ENCODE measurements around the gene HDAC4. TPM values are rescaled to one million over a fixed set of nuclear protein-coding genes. Genes with fewer than 3 reads are reported as not detected.
A peak's percentile ranks its signal among the peaks of the same experiment; 100 is the strongest.

HDAC4 gene
- total RNA-seq, 1 donor from 2014 or later, result 33.9 TPM

DNA sequence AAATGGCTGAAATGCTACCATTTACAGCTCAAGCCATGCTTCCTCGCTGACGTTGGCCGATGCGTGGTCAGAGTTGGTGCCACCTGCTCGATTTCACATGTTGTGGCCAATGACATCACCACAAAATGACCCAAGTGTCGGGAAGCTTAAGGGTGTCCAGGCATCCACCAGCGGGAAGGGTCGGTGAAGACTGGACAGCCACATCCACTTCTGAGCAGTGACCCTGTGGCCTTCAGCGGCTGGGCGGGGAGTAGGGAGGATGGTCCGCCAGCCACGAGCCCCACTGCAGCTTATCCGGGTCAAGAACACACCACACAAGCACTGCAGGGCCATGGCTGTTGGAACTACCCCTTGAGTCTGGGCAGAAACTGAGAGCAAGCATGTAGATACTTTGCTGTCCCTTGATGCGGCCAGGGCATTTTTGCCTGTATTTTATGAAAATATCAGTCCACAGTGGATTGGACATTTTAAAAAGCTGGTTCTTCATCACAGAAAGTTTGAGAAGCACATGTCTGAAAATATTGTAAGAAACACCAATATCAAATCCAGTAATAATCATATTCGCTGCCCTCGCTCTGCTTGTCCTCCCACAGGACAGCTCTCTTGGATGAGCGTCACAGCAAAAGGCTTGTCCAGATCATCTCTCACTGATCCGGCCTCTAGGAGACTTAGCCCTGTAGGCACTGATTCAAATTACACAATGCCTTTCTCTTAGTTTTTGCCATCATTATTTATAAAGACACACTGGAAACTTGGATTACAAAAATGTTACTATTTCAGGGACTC lies 379.0 kb downstream of the HDAC4 start:
- ATAC-seq, result no peak

DNA sequence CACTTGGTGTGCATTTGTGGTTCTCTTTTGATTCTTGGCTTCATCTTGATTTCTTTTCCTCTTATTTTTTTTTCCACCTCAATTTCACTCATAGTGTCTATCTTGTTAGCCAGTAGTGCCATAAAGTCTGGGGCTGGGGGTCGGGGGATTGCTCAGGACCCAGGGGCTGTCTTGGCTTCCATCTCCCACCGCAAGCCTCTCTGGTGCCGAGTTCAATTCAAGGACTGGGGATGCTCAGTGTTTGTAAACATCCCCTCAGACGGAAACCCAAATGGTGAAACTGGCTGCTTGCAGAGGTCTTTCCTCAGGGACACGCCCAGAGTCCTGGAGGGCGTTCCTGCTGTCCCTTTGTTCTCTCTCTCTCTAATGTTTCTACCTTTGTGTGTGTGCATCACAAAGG lies 379.6 kb downstream of the HDAC4 start:
- no peak for ATAC-seq

DNA sequence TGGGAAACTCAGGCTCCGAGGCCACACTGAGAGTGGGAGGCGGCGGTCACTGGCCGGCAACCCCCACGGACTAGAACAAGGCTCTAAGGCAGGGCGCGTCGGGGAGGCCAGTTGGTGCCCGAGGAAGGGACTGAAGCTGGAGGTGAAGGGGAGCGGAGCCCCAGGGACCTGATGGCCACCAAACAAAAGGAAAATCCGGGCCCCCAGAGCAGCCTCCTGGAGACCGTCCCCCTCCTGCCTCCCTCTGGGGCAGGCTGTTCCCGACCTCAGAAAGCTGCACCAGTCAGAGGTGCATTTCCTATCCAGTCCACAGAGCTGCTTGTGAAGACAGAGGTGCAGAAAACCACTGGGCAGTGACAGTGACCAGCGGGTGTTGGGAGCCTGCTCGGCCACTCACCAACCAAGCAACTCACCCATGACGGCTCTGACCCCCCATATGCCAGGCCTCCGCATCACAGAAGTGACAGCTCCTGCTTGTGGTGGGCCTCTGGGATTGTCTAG lies 380.2 kb downstream of the HDAC4 start:
- ATAC-seq, result no peak

DNA sequence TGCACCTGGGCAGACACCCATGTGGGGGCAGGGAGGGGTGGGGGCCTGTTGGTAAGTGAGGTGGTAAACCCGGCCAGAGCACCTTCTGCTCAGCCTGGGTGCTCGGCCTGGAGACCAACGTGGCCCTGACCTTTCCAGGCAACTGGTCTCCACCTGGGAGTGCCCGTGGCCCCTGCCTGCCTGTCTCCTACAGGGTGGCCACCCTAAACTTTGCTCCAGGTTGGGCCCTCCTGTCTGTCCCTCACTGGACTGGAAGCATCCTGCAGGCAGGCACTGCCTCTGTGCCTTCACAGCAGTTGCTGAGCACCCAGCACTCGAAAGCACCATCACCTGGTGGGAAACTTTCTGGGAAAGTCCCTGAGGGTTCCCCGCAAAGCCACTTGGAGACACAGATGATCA lies 381.6 kb downstream of the HDAC4 start:
- ATAC-seq, result no peak

DNA sequence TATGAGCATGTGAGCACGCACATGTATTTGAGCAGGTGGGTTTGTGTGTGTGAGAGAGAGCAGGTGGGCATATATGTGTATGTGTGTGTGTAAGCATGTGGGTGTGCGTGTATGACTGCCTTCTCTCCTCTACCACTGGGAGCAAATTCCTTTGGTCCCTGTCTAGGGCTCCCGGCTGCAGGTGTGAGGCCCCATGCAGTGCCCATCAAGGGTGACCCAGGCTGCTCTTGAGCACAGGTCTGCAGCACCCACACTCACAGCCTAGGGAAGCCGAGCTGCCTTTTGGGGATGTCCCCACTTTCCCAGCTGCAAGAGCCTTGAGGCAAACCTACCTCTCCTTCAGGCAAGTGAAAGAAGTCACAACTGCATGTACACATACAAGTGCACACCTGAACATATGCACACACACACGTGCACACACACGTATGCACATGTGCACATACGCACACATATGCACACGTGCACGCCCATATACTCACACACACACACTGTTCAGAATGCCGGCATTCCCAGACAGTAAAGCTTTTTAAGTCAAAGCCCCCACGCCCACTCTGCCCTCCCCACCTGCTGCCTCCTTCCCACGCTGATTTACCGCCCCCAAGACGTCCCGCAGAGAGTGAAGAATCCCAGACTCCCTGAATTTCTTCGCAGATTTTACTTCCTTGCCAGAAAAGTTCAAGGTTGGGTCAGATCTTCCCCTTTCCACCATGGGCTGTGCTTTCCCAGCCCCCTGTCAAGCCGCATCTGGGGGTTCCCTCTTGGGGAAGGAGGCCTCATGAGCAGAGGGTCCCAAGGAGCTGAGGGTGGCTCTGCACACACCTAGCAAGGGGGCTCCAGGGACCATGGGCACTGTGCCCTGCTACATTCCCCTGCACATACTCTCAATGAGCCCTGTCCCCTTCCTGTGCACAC lies 382.3 kb downstream of the HDAC4 start:
- ATAC-seq, result no peak

DNA sequence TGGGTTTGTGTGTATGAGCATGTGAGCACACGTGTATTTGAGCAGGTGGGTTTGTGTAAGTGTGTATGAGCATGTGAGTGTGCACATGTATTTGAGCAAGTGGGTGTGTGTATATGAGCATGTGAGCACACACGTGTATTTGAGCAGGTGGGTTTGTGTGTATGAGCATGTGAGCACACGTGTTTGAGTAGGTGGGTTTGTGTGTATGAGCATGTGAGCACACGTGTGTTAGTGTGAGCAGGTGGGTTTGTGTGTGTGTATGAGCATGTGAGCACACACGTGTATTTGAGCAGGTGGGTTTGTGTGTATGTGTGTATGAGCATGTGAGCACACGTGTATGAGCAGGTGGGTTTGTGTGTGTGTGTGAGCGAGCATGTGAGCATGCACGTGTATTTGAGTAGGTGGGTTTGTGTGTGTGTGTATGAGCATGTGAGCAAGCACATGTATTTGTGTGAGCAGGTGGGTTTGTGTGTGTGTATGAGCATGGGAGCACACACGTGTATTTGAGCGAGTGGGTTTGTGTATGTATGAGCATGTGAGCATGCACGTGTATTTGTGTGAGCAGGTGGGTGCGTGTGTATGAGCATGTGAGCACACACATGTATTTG lies 383.2 kb downstream of the HDAC4 start:
- no peak for ATAC-seq

DNA sequence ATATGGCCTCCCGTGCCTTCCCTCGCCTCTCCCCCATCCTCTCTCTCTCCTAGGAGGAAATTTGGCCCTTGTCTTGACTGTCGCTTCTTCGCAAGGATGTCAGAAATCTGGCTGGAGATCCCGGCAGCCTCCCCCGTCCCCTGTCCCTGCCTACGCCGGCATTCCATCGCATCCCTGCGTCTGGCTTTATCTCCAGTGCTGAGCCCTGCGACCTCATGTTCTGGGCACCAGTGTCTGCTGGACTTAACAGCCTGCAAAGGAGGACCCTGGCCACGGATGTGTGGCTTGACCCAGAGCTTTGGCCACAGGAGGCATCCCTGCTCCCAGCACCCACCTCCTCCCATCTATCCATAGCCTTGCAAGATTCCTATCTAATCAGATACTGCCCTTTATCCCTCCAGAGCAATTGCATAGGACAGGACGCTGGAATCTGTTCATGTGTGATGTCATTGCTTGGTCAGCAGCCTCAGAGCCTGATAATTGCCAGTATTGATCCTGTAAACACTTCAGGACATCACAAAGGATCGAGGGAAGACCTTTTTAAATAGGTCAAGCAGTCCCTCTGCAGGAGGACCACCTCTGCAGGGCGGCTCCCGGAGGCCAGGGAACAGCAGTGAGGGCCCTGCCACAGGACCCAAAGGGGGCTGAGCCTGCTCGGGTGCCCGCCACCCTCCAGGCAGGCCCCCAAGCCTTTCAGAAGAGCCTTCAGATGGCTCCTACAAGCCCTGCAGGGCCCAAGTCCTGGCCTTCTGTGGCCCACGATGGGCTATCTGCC lies 384.7 kb downstream of the HDAC4 start:
- ATAC-seq, result no peak

DNA sequence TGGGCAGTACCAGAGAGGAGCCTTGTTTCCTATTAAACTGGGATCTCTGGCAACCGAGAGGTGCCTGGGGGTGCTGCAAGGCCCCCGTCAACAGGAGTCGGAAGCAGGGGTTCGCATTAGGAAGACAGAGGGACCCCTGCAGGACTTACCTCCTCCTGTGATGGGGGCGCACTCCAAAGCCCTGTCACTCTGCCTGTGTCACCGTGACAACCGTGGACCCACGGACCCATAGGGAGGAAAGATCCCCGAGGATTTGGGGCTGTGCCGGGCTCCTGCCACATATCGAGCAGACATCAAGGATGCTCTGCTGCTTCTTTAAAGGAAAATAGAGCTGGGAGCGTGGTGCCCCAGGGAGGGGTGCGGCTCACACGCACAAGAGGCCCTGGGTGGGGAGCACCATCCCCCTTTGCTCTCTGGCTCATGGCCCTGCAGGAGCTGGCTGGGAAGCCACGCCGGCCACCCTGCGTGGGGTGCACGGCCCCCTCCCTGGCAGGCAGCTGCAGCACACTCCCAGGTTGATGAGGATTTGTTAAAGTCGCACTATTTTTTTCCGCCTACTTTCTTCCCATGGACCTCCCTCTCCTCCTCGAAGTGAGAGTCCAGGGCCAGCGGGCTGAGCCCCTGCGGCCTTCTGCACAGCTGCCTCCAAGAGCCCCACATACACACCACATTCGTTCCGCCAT lies 385.5 kb downstream of the HDAC4 start:
- ATAC-seq, result no peak

DNA sequence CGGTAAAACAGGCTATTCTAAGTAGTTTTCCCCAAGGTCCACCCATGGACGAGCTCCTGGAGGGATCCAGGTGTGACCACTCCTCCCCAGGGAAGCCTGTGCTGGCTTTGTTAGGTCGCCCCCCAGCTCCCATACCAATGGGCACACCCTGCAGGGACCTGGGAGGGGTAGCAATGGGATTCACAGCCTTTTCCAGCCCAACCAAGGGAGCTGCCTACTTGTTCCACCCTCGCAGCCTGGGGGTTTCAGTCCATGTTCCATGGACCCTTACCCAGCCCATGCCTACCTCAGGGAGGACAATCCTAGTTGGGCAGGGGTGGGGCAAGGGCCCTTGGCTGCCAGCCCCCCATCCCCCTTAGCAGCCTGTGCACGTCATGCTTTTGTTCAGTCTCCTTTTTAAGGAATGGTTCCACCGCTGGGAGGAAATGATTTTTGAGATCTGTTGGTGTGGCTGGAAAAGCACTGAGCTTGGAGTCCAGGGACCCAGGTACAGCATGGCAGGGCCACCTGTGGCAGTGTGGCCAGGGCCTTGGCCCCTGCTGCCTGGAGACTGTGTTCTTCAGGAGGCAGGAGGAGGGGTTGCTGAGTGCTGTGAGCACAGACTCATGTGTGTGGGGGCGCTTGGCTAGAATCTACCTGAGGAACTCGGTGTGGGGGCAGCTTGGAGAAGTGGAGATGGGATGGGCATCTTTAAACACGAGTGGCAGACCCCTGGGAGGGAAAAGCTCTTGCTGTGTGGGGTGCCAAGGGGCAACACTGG lies 386.2 kb downstream of the HDAC4 start:
- no peak for ATAC-seq

DNA sequence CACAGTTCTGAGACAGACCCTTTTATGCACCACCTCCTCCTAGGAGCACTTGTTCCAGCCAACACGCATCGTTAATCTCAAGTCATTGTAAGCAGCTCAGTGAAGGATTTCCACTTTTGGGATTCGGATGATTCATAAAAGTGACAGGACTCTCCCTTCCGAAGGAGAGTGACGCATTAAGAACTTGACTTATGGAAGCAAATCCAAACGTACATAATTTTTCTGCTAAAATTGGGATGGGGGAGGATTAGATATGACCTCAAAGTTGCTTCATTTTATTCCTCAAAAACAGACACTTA lies 387.2 kb downstream of the HDAC4 start:
- no peak for ATAC-seq

DNA sequence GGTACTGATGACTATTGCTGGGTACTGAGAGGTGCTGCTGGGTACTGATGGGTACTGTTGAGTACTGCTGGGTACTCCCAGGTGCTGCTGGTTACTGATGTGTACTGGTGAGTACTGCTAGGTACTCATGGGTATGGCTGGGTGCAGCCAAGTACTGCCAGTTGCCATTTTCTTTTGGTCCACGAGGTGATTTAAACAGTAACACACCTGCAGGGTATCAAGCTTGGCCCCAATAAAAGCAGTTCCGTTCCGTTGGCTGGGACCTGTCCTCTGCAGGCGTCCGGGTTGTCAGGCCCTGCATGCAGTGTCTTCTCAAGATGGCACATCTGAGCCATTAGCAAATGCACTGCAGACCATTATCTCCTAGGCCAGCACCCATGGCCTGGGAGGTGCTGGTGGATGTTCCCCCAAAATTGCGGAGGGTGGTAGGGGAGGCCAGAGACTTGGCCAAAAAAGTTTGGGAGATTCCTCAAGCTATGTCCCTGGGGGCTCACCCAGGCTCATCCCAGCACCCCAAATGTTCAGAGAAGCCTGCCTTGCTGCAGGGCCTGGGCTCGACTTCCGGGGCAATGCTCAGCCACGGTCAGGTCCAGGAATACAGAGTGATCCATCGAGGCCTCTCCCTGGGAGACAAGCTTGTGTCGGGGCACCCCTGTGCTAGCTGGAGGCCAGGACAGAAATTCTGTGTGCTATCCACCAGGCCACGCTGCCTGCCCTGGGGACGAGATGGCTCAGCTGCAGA lies 387.7 kb downstream of the HDAC4 start:
- ATAC-seq, result no peak

DNA sequence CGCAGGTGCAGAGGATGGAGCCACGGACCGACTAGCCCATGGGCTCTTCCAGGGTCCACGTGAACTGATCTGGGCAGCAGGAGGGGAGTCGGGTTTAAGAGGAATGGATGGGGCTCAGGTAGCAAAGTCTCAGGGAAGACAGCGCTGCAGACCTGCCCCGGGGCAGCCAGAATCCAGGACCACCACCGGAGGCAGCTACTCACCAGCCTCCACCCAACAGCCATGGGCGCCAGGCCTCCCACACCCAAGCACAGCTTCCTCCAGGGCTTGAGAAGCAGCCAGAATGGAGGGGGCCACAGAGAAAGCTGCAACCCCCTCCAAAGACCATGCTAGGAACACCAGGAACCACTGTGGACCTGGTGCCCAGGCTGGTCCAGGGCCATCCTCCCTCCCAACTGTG lies 388.6 kb downstream of the HDAC4 start:
- ATAC-seq, result no peak

DNA sequence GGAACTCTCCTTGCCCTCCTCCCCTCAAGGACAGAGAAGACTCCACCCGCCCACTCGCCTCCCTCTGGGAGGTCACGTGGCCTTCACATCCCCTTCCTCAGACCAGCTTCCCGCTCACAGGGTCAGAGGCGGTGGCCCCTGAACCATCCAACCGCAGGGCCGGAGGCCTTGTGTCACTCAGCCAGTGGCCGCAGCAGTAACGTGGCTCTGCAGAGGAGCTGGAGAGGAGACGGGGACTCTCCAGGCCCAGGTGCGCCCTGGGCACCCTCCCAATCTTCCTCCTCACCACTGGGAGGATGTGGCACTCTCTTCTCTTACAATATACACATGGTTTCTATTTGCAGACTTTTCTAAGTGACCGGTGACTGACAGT lies 391.2 kb downstream of the HDAC4 start:
- no peak for ATAC-seq

DNA sequence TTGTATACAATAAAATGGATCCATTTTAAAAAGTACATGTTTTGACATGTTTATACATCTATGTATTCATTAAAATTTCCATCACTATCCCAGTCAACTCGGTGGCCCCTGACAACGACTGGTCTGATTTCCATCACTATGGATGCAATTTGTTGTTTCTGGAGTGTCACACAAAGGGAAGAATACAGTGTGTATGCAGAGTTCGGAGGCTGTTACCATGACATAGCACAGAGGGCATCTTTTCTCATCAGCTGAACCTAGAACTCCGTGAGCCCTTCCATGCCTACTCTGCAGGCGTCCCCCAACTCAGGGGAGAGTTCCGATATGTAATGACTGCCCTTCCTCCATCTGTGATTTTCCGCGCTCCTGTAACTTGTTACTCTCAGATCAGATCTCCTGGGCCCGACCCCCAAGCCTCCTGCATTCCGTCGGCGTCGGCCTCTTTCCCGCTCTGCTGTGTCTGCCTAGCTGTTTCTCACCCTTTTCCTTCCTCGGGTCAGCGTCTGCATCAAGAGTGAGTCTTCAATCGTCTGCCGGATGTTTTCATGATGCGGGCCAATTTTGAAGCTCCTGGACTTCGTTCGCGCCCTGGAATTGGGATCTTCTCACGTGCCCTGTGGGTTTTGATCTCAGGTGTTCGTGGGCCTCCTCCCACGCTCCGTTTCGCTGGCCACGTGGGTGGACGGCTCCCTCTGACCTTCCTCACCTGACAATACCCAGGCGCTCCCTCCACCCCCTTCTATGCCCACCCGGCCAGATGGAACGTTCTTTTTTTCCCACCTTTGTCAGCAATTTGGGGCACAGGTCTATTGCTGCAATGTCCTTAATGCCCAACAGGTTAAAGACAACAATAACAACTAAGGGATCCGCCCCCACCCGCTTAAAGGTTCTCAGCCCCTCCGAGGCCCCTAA lies 391.9 kb downstream of the HDAC4 start:
- no peak for ATAC-seq

DNA sequence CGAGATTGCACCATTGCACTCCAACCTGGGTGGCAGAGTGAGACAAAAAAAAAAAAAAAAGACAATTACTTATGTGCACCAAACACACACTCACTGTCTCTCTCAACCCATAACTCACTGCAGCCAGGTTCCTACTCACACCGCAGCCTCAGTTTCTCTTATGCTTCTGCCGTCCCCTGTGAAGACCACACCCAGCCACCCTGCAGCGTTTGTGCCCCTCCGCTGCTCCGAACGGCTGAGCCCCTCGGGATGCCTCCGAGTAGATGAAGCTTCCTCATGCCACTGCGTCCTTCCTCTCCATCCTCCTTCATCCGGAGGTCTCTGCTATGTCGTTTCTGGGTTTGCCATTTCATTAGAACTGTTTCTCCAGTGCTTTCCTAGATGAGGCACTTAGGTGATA lies 392.8 kb downstream of the HDAC4 start:
- no peak for ATAC-seq

DNA sequence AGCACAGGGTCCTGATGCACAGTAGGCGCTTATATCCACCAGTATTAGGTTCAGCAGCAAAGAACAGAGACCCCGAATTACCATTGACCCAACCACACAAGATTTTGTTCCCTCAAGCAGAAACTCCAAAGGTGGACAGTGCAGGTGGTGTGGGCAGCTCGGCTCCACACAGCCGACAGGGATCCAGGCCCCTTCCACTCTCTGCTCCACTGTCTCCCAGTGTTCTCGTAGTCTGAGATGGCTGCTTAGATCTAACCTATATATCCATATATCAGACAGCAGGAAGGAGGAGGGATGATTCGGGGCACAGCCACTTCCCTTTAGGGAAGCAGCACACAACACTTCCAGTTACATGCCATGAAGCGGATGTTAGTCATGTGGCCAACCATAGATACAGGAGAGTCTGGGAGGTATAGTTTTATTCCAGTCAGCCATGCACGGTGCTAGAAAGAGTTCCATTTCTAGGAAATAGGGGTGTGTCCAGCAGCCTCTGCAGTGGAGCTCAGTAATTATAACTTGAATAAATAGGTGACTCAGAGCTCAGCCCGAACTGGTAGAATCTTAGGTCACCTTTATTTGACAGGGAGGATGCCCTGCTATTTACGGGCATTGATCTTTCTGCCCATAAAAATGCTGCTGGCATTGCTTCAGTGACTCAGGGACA lies 394.1 kb downstream of the HDAC4 start:
- ATAC-seq, result peak; percentile 96

DNA sequence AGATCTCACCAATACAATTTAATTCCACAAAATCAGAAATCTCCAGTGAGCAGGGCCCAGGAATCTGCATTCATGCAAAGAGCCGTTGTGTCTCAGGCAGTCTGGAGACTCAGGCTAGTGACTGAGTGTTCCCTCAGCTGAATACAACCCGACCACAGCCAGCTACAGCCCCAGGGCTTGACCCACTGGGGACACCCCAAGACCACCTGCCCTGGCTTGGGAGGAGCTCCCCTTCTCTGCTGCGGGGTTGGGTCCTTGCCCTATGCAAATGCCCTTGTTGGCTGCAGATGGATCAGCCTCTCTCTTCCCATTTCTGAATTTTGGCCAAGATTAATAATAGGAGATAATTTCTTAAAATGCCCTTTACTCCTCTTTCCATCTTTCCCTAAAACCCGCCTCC lies 395.2 kb downstream of the HDAC4 start:
- no peak for ATAC-seq

DNA sequence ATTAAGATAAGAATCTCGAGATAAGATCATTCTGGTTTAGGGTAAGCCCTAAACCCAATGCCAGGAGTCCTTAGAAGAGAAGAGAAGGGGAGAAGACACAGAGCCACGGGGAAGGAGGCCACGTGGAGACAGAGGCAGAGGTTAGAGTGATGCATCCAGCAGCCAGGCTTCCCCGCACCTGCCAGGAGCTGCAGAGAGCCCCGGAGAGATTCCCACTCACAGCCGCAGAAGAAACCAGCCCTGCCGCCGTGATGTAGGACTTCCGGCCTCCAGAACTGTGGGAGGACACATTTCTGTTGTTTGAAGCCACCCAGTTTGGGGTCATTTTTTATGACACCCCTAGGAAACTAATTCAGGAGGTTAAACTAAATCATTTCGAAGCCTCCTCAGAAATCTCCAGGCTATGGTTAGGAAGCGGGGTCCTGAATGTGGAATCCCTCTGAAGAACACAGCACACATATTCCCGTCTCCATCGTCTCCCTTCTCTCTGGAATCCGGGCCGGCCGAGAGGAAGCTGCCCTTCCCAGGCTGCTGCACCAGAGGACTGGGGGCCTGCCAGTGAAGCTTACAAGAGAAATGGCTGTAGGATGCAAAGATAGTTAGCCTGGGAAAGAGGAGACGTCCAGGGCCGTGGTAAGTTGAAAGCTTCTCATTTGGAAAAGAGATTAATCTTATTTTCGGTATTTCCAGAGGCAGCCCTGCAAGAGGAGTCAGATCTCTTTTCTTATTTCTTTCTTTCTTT lies 396.4 kb downstream of the HDAC4 start:
- ATAC-seq, result no peak
